HCT116 (cell line): ENCODE results near the gene MAN2B2. TPM values are rescaled to one million over a fixed set of nuclear protein-coding genes. Genes with fewer than 3 reads are reported as not detected.

Experiments used
- ATAC-seq: fragments of 200-7000 bp; cut with Tn5 transposase; 2 replicates; pipeline ENCODE4 v1.9.1; 2020; ENCODE audit warnings: mild to moderate bottlenecking, moderate library complexity
- BruUV-seq: library from RNA; stranded (reverse); fragments of 400-500 nt; replicated peaks from 2 replicates; lab custom pipeline; 2021; lab: Mats Ljungman, UMichigan
- CTCF ChIA-PET: fragments of 300-600 bp; sonication (Branson Sonifier 250); formaldehyde crosslinking; loops from one replicate; lab custom pipeline; 2021; ENCODE audit warnings: antibody characterized with exemption; lab: Charles Lee
- POLR2A ChIA-PET: fragments of 300-600, 350-600 bp; sonication (Branson Sonifier 250); formaldehyde crosslinking; loops from one replicate; lab custom pipeline; 2021; ENCODE audit warnings: antibody characterized with exemption; lab: Charles Lee
- RAD21 ChIA-PET, 2 experiments: fragments of 300-600 bp; sonication (Branson Sonifier 250); formaldehyde crosslinking; loops; one replicate each; lab custom pipeline; 2023; ENCODE audit warnings: low total read pairs in 2 of 2; ENCODE audit not compliant: uncharacterized antibody in 2 of 2, unreplicated experiment in 2 of 2, low non-redundant PET in 1 of 2; lab: Charles Lee
- DNase-seq: peaks from one replicate; pipeline ENCODE4 v3.0.0-alpha.2; 2010; ENCODE audit warnings: low read depth, low spot score
- H2AFZ ChIP-seq: fragments of 200-600 bp; shearing (Covaris generic), sonication (generic); 2 replicates; pipeline ENCODE4 v1.6.1; 2017; ENCODE audit warnings: low read depth, mixed run types, mixed read lengths, antibody characterized with exemption, low read length; ENCODE audit not compliant: poor library complexity, severe bottlenecking
- H3K27ac ChIP-seq: 2 replicates; pipeline ENCODE4 v1.5.1; 2012; ENCODE audit warnings: low read depth, low read length
- H3K27me3 ChIP-seq: fragments of 200-600 bp; sonication (generic); 2 replicates; pipeline ENCODE4 v1.6.1; 2016; ENCODE audit warnings: mixed run types, low read length, mixed read lengths; ENCODE audit not compliant: insufficient read depth
- H3K36me3 ChIP-seq, 2 experiments: fragments of 200-500 bp in 1 of 2; fragments of 200-600 bp in 1 of 2; sonication (Bioruptor generic) in 1 of 2; sonication (generic) in 1 of 2; 2 replicates each; pipeline versions ENCODE4 v1.5.1 to v1.6.1; 2014 to 2016; ENCODE audit warnings: low read length in 2 of 2, inconsistent platforms in 1 of 2, mixed read lengths in 1 of 2, mixed run types in 1 of 2; ENCODE audit not compliant: insufficient read depth in 2 of 2, control insufficient read depth in 1 of 2
- H3K4me1 ChIP-seq, 2 experiments: fragments of 200-600 bp in 1 of 2; sonication (generic) in 1 of 2; 2 replicates each; pipeline versions ENCODE4 v1.5.1 to v1.6.1; 2012 to 2017; ENCODE audit warnings: low read length in 2 of 2, inconsistent platforms in 1 of 2, mild to moderate bottlenecking in 1 of 2, mixed read lengths in 1 of 2, mixed run types in 1 of 2, moderate library complexity in 1 of 2; ENCODE audit not compliant: insufficient read depth in 2 of 2, control insufficient read depth in 1 of 2
- H3K4me2 ChIP-seq: fragments of 200-600 bp; sonication (generic); 2 replicates; pipeline ENCODE4 v1.6.1; 2017; ENCODE audit warnings: mixed run types, low read length, mixed read lengths
- H3K4me3 ChIP-seq, 2 experiments: fragments of 200-600 bp in 1 of 2; sonication (generic) in 1 of 2; replicated peaks in 1 of 2; 2 replicates each; pipeline ENCODE4 v1.5.1; 2011 to 2016; ENCODE audit warnings: low read length in 2 of 2, control low read depth in 1 of 2, low read depth in 1 of 2, mild to moderate bottlenecking in 1 of 2, mixed read lengths in 1 of 2, mixed run types in 1 of 2
- H3K79me2 ChIP-seq: fragments of 200-600 bp; sonication (generic); 2 replicates; pipeline ENCODE4 v1.6.1; 2017; ENCODE audit warnings: mild to moderate bottlenecking, mixed run types, low read length, moderate library complexity, mixed read lengths; ENCODE audit not compliant: insufficient read depth
- H3K9ac ChIP-seq: fragments of 200-600 bp; sonication (generic); 2 replicates; pipeline ENCODE4 v1.6.1; 2016; ENCODE audit warnings: low read length, mixed read lengths
- H3K9me2 ChIP-seq: fragments of 200-600 bp; sonication (generic), shearing (Covaris generic); 2 replicates; pipeline ENCODE4 v1.6.1; 2017; ENCODE audit warnings: mixed run types, mild to moderate bottlenecking, moderate library complexity; ENCODE audit not compliant: insufficient read depth
- H3K9me3 ChIP-seq, 2 experiments: fragments of 200-500 bp in 1 of 2; fragments of 200-600 bp in 1 of 2; sonication (Bioruptor generic) in 1 of 2; sonication (generic) in 1 of 2; 2 replicates each; pipeline ENCODE4 v1.6.1; 2014 to 2017; ENCODE audit warnings: low read length in 2 of 2, mixed read lengths in 2 of 2, inconsistent platforms in 1 of 2, low read depth in 1 of 2, mild to moderate bottlenecking in 1 of 2, mixed run types in 1 of 2, moderate library complexity in 1 of 2; ENCODE audit not compliant: control insufficient read depth in 1 of 2, insufficient read depth in 1 of 2
- H4K20me1 ChIP-seq: fragments of 200-600 bp; sonication (generic), shearing (Covaris generic); 2 replicates; pipeline ENCODE4 v1.6.1; 2017; ENCODE audit warnings: mixed run types, mild to moderate bottlenecking, moderate library complexity; ENCODE audit not compliant: insufficient read depth
- CBX3 ChIP-seq: IDR thresholded peaks from 2 replicates; pipeline ENCODE4 v1.6.1; 2012; ENCODE audit warnings: low read depth
- CEBPB ChIP-seq: IDR thresholded peaks from 2 replicates; pipeline ENCODE4 v1.6.1; 2012; ENCODE audit warnings: low read depth
- CTCF ChIP-seq, 3 experiments: fragments of 200-600 bp in 1 of 3; sonication (generic) in 1 of 3; IDR thresholded peaks in 2 of 3; conservative IDR thresholded peaks in 1 of 3; 2 replicates each; pipeline ENCODE4 v1.5.1; 2012 to 2017; ENCODE audit warnings: low read depth in 2 of 3, low read length in 2 of 3, antibody characterized with exemption in 1 of 3, borderline replicate concordance in 1 of 3, control low read depth in 1 of 3, mild to moderate bottlenecking in 1 of 3, mixed read lengths in 1 of 3, mixed run types in 1 of 3, moderate library complexity in 1 of 3; ENCODE audit not compliant: insufficient read depth in 1 of 3
- EZH2 ChIP-seq: fragments of 200-600 bp; sonication (generic); IDR thresholded peaks from 2 replicates; pipeline ENCODE4 v1.6.1; 2017; ENCODE audit warnings: antibody characterized with exemption, mixed run types
- JUND ChIP-seq: IDR thresholded peaks from 2 replicates; pipeline ENCODE4 v1.6.1; 2012
- POLR2A ChIP-seq: IDR thresholded peaks from 2 replicates; pipeline ENCODE4 v1.7.0; 2011; ENCODE audit warnings: borderline replicate concordance; ENCODE audit not compliant: insufficient read depth, insufficient read length; ENCODE audit errors: extremely low read depth
- SIN3A ChIP-seq: IDR thresholded peaks from 2 replicates; pipeline ENCODE4 v1.6.1; 2012; ENCODE audit warnings: low read depth
- SP1 ChIP-seq: IDR thresholded peaks from 2 replicates; pipeline ENCODE4 v1.6.1; 2012; ENCODE audit warnings: low read depth
- SRF ChIP-seq: IDR thresholded peaks from 2 replicates; pipeline ENCODE4 v1.6.1; 2012; ENCODE audit warnings: low read depth
- TCF7L2 ChIP-seq: IDR thresholded peaks from 2 replicates; pipeline ENCODE4 v1.7.0; 2011; ENCODE audit warnings: borderline replicate concordance, inconsistent platforms; ENCODE audit not compliant: insufficient read depth, insufficient read length; ENCODE audit errors: extremely low read depth
- YY1 ChIP-seq: IDR thresholded peaks from 2 replicates; pipeline ENCODE4 v1.6.1; 2011; ENCODE audit warnings: low read length, low read depth, moderate library complexity, mild to moderate bottlenecking; ENCODE audit not compliant: insufficient replicate concordance; ENCODE audit errors: extremely low read depth
- ZNF274 ChIP-seq: fragments of 200-500 bp; sonication (Bioruptor generic); IDR thresholded peaks from 2 replicates; pipeline ENCODE4 v1.6.1; 2014; ENCODE audit warnings: mild to moderate bottlenecking, low read depth, low read length, inconsistent platforms
- intact Hi-C: fragments of 100-400 bp; cut with micrococcal nuclease; formaldehyde crosslinking; loops from 2 replicates; pipeline ENCODE4 v1.10.0; 2022
- total RNA-seq: library from RNA; stranded (reverse); gene quantifications from one replicate; pipeline ENCODE4 v1.2.1, GENCODE V29; 2021; ENCODE audit not compliant: unreplicated experiment
- TF ChIP-seq, protein P1 (sequence below): IDR thresholded peaks from 2 replicates; pipeline ENCODE4 v1.6.1; 2011; ENCODE audit warnings: mild to moderate bottlenecking, low read length, moderate library complexity; ENCODE audit not compliant: insufficient replicate concordance; ENCODE audit errors: extremely low read depth

Gene MAN2B2
- total RNA-seq, 1 experiment from 2014 or later, result 18.0 TPM

GRCh38 chr4:6582889-6583490, 8.0 kb downstream of the MAN2B2 start:
- intact Hi-C loops, result no loop called here
- Histone ChIP-seq H3K9ac (no peak overlapping the region), H3K4me2 (no peak overlapping the region), H4K20me1 (no peaks in the 10 kb centered on the region), H3K4me3 (no peak overlapping the region), H3K27ac (no peak overlapping the region), H3K9me2 (no peaks in the 10 kb centered on the region), H3K4me1 (no peaks in the 10 kb centered on the region), H3K9me3 (no peaks in the 10 kb centered on the region), H2AFZ (no peak overlapping the region), H3K79me2 (no peaks in the 10 kb centered on the region), H3K36me3 (peaks cover 0 to 7% of the 10 kb centered on the region in 2 experiments; a peak in 1 of 4 replicates), H3K27me3 (no peaks in the 10 kb centered on the region)
- CTCF ChIA-PET, result no interaction called here
- DNase-seq, result peak; percentile 40
- BruUV-seq, result no TSS peak
- POLR2A ChIA-PET, result no interaction called here
- RAD21 ChIA-PET, result interaction anchor here in 1 of 2 experiments (0.6 kb wide), 1 partner anchor 1023 kb away, joined by 3 read pairs; no protein-coding TSS in a partner anchor
- TF ChIP-seq YY1 (peak; percentile 71), TCF7L2 (no peak), CEBPB (no peak), CBX3 (peak; percentile 40; the same call in 1 of the 2 replicates), SP1 (peak; percentile 37), JUND (no peak)
- TF ChIP-seq, protein P1, sequence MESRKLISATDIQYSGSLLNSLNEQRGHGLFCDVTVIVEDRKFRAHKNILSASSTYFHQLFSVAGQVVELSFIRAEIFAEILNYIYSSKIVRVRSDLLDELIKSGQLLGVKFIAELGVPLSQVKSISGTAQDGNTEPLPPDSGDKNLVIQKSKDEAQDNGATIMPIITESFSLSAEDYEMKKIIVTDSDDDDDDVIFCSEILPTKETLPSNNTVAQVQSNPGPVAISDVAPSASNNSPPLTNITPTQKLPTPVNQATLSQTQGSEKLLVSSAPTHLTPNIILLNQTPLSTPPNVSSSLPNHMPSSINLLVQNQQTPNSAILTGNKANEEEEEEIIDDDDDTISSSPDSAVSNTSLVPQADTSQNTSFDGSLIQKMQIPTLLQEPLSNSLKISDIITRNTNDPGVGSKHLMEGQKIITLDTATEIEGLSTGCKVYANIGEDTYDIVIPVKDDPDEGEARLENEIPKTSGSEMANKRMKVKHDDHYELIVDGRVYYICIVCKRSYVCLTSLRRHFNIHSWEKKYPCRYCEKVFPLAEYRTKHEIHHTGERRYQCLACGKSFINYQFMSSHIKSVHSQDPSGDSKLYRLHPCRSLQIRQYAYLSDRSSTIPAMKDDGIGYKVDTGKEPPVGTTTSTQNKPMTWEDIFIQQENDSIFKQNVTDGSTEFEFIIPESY, result no peak
- ATAC-seq, result peak; percentile 92

GRCh38 chr4:6584865-6585264, 9.9 kb downstream of the MAN2B2 start:
- no peak overlapping the region for H2AFZ ChIP-seq
- ChIA-PET CTCF (no interaction called here), POLR2A (no interaction called here), RAD21 (no interaction called here)
- no peak for ATAC-seq
- no peaks in the 10 kb centered on the region for H3K9me2 ChIP-seq
- no peak for DNase-seq
- H3K79me2 ChIP-seq, result no peaks in the 10 kb centered on the region
- intact Hi-C loops, result no loop called here
- no peak overlapping the region for H3K4me3 ChIP-seq
- no peaks in the 10 kb centered on the region for H3K27me3 ChIP-seq
- no peaks in the 10 kb centered on the region for H3K9me3 ChIP-seq
- H3K27ac ChIP-seq, result no peak overlapping the region
- no peaks in the 10 kb centered on the region for H4K20me1 ChIP-seq
- no peak overlapping the region for H3K9ac ChIP-seq
- H3K36me3 ChIP-seq, result no peaks in the 10 kb centered on the region
- H3K4me1 ChIP-seq, result no peaks in the 10 kb centered on the region
- BruUV-seq, result no TSS peak
- no peak overlapping the region for H3K4me2 ChIP-seq
- TF ChIP-seq ZNF274 (no peak), POLR2A (no peak), CTCF (IDR thresholded peaks at IDR 0.05 in 2 of 3, conservative IDR thresholded peaks at IDR 0.05 in 1 of 3; ENCODE audit: borderline replicate concordance in 1 of 3, insufficient read depth in 1 of 3, low read depth in 2 of 3, low read length in 2 of 3) (no peak), EZH2 (no peak), SRF (no peak), SIN3A (no peak)
- TF ChIP-seq, protein P1, result no peak
